GM12874 (cell line): ENCODE data around the gene AADACL4.

Experiments
- TF ChIP-seq, protein P1 (sequence below): IDR thresholded peaks from 2 replicates; pipeline ENCODE4 v1.5.1; 2011; ENCODE audit warnings: low read depth, mild to moderate bottlenecking, control low read depth, low read length, moderate library complexity; ENCODE audit not compliant: insufficient read depth

Gene AADACL4

GRCh38 chr1:12614402-12615158 lies 29.3 kb upstream of the AADACL4 start:
- TF ChIP-seq, protein P1, sequence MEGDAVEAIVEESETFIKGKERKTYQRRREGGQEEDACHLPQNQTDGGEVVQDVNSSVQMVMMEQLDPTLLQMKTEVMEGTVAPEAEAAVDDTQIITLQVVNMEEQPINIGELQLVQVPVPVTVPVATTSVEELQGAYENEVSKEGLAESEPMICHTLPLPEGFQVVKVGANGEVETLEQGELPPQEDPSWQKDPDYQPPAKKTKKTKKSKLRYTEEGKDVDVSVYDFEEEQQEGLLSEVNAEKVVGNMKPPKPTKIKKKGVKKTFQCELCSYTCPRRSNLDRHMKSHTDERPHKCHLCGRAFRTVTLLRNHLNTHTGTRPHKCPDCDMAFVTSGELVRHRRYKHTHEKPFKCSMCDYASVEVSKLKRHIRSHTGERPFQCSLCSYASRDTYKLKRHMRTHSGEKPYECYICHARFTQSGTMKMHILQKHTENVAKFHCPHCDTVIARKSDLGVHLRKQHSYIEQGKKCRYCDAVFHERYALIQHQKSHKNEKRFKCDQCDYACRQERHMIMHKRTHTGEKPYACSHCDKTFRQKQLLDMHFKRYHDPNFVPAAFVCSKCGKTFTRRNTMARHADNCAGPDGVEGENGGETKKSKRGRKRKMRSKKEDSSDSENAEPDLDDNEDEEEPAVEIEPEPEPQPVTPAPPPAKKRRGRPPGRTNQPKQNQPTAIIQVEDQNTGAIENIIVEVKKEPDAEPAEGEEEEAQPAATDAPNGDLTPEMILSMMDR, result no peak

- TF ChIP-seq, protein P1, result no peak
These were observed 28.6 kb upstream of the AADACL4 start for GRCh38 chr1:12615159-12615864.

- TF ChIP-seq, protein P1, result no peak
These were observed 27.8 kb upstream of the AADACL4 start for GRCh38 chr1:12615865-12616708.

DNA sequence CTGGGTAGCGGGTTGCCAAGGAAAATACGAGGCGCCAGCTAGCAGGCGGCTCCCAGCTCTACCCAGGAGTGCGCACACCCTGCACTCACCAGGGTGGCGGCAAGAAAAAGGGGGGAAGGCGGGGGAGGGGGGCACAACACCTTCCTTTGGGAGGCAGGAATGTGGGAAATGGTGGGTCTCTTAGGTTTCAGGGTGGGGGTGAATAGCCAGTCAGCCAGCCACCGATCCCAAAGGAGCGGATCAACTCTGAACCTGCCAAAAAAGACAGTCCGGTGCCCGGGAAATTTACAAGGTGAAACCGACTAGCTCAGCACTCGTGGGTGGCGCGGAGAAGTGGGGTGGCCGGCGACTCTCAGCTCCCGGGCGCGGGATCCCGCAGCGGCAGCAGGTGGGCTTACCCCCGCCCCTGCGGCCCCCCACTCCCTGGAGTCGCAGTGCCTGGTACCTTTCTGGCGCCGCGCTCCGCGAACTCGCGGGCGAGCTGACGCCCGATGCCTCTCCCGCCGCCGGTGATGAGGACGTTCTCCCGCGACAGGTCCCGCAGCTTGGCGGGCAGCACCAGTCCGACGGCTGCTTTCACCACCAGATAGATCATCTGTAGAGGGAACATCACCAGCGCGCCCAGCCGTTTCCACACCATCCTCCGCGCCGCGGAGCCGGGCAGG lies 27.0 kb upstream of the AADACL4 start:
- TF ChIP-seq, protein P1, result no peak

DNA sequence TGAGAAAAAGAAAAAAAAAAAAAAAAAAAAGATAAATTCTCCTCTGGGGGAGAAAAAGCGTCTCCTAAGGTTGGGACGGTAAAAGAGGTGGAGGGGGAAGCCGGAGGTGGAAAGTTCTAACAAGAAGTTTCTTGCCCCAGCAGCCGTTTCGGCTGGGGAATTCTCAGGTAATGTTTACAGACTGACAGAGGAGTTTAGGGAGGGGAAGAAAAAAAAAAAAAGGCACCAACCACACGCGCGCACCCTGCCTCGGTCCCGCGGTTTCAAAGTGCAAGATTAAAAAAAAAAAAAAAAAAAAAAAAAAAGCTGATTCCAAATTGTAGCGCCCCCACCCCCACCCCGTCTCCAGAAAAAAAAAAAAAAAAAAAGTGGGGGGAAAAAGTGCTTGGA lies 26.4 kb upstream of the AADACL4 start:
- TF ChIP-seq, protein P1, result no peak

- TF ChIP-seq, protein P1, result no peak
These were observed 25.8 kb upstream of the AADACL4 start, which contains the start of gene DHRS3 for GRCh38 chr1:12617901-12618660. DHRS3 (minus strand) TSS chr1:12618210; CDS start chr1:12617348, 862 bp downstream.
